OCI-LY3 (cell line): ENCODE results near the gene STK33.

Source experiments
- H2AFZ ChIP-seq: fragments of 200-600, 300-600 bp; shearing (Covaris generic); 2 replicates; pipeline ENCODE4 v1.6.0; 2014; ENCODE audit warnings: antibody characterized with exemption, low read depth, low read length
- H3K27ac ChIP-seq: fragments of 200-600, 300-600 bp; sonication (generic); 2 replicates; pipeline ENCODE4 v1.5.1; 2014; ENCODE audit warnings: mild to moderate bottlenecking, low read length, moderate library complexity, mixed read lengths
- H3K27me3 ChIP-seq: fragments of 200-600, 300-600 bp; sonication (generic); 2 replicates; pipeline ENCODE4 v1.6.1; 2014; ENCODE audit warnings: low read depth, low read length, mixed read lengths
- H3K36me3 ChIP-seq: fragments of 200-600, 300-600 bp; sonication (generic); replicated peaks from 2 replicates; pipeline ENCODE3; 2014; ENCODE audit warnings: low read depth, low read length, mixed read lengths
- H3K4me1 ChIP-seq: fragments of 300-600, 200-600 bp; sonication (generic); 2 replicates; pipeline ENCODE4 v1.6.1; 2014; ENCODE audit warnings: low read length, mixed read lengths
- H3K4me2 ChIP-seq: fragments of 200-600, 300-600 bp; sonication (generic); 2 replicates; pipeline ENCODE4 v1.6.1; 2014; ENCODE audit warnings: low read length, mixed read lengths
- H3K4me3 ChIP-seq: fragments of 300-600, 200-600 bp; sonication (generic); 2 replicates; pipeline ENCODE4 v1.5.1; 2014; ENCODE audit warnings: antibody characterized with exemption, mild to moderate bottlenecking, low read length, moderate library complexity
- H3K79me2 ChIP-seq: fragments of 300-600, 200-600 bp; shearing (Covaris generic); 2 replicates; pipeline ENCODE4 v1.6.1; 2014; ENCODE audit warnings: mild to moderate bottlenecking, low read length, mixed read lengths
- H3K9ac ChIP-seq: fragments of 300-600, 200-600 bp; shearing (Covaris generic); 2 replicates; pipeline ENCODE4 v1.6.0; 2014; ENCODE audit warnings: mild to moderate bottlenecking, low read length, moderate library complexity
- H3K9me3 ChIP-seq: fragments of 200-600, 300-600 bp; shearing (Covaris generic); 2 replicates; pipeline ENCODE4 v1.6.1; 2014; ENCODE audit warnings: low read length, mixed read lengths; ENCODE audit not compliant: insufficient read depth
- H4K20me1 ChIP-seq: fragments of 200-600, 300-600 bp; sonication (generic); 2 replicates; pipeline ENCODE4 v1.6.1; 2016; ENCODE audit warnings: low read length, mixed read lengths; ENCODE audit not compliant: insufficient read depth
- EZH2phosphoT487 ChIP-seq: fragments of 200-600 bp; shearing (Covaris generic); IDR thresholded peaks from 2 replicates; pipeline ENCODE4 v1.6.1; 2018; ENCODE audit warnings: antibody characterized with exemption, mixed run types, low read depth
- TF ChIP-seq, protein P1 (sequence below): fragments of 200-600, 300-600 bp; sonication (generic); IDR thresholded peaks from 2 replicates; pipeline ENCODE4 v1.5.1; 2014; ENCODE audit warnings: antibody characterized with exemption, low read length, low read depth

The STK33 gene

DNA sequence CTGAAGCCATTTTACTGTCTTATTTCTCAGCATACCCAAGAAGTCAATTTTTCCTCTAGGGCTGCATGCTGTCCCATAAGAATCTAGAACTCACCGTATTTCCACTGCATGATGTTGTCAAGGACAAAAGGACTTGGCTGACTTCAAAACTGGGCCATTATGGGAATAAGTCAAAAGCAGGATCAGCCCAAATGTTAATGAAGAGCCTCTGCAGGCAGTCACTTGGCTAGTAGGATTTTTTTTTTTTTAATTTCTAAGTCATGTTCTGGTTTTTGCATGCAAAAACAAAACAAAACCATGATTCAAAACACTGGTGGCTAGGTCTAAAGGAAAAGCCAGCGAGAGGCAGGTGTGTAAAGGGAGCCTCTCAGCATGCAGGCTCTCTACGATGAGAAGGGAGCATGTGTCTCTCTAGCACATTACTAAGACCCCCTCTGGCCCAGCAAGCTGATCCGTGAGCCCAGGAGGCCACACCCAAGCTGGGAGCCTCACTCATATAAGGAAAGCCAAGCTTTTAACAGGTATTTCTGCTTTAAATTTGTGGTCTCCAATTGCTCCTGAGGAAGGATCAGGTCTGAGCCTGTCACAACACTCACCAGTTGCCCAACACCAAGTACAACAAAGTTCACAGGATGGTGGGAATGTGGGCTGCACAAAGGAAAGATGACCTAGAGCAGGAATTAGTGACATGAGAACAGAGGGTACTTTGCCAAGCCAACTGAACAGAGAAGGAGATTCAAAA, 21.4 kb upstream of the STK33 start:
- H3K4me2 ChIP-seq, result no peak overlapping the region
- H3K4me3 ChIP-seq, result no peak overlapping the region
- H2AFZ ChIP-seq, result no peak overlapping the region
- no peaks in the 10 kb centered on the region for H3K9me3 ChIP-seq
- H3K27ac ChIP-seq, result no peak overlapping the region
- H4K20me1 ChIP-seq, result no peaks in the 10 kb centered on the region
- H3K36me3 ChIP-seq, result no peaks in the 10 kb centered on the region
- no peaks in the 10 kb centered on the region for H3K79me2 ChIP-seq
- no peak for TF ChIP-seq EZH2phosphoT487
- no peaks in the 10 kb centered on the region for H3K27me3 ChIP-seq
- H3K4me1 ChIP-seq, result no peaks in the 10 kb centered on the region
- H3K9ac ChIP-seq, result no peak overlapping the region

DNA sequence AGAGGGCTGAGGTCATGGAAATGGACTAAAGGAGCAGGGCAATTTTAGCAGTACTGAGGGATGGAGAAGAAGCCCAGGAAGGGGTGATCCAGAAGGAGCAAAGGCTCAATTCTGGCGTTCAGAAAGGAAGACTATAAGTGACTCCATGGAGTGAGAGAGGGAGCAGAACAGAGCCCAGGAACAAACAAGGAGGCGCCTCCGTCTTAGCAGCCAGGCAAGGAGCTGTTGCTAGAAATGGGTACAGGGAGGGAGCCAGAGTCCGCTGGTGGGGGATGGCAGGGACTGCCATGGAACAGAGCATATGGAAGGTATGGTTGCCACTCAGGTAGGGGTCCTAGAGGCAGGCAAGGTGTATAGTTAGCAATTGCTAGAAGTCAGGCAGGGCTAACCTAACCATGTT, 20.5 kb upstream of the STK33 start:
- H3K4me3 ChIP-seq, result no peak overlapping the region
- TF ChIP-seq, protein P1, sequence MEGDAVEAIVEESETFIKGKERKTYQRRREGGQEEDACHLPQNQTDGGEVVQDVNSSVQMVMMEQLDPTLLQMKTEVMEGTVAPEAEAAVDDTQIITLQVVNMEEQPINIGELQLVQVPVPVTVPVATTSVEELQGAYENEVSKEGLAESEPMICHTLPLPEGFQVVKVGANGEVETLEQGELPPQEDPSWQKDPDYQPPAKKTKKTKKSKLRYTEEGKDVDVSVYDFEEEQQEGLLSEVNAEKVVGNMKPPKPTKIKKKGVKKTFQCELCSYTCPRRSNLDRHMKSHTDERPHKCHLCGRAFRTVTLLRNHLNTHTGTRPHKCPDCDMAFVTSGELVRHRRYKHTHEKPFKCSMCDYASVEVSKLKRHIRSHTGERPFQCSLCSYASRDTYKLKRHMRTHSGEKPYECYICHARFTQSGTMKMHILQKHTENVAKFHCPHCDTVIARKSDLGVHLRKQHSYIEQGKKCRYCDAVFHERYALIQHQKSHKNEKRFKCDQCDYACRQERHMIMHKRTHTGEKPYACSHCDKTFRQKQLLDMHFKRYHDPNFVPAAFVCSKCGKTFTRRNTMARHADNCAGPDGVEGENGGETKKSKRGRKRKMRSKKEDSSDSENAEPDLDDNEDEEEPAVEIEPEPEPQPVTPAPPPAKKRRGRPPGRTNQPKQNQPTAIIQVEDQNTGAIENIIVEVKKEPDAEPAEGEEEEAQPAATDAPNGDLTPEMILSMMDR, result no peak
- H3K9me3 ChIP-seq, result no peaks in the 10 kb centered on the region
- H2AFZ ChIP-seq, result no peak overlapping the region
- no peak overlapping the region for H3K4me2 ChIP-seq
- H3K36me3 ChIP-seq, result no peaks in the 10 kb centered on the region
- no peak overlapping the region for H3K27ac ChIP-seq
- no peaks in the 10 kb centered on the region for H3K27me3 ChIP-seq
- H4K20me1 ChIP-seq, result no peaks in the 10 kb centered on the region
- no peaks in the 10 kb centered on the region for H3K79me2 ChIP-seq
- no peaks in the 10 kb centered on the region for H3K4me1 ChIP-seq
- H3K9ac ChIP-seq, result no peak overlapping the region

DNA sequence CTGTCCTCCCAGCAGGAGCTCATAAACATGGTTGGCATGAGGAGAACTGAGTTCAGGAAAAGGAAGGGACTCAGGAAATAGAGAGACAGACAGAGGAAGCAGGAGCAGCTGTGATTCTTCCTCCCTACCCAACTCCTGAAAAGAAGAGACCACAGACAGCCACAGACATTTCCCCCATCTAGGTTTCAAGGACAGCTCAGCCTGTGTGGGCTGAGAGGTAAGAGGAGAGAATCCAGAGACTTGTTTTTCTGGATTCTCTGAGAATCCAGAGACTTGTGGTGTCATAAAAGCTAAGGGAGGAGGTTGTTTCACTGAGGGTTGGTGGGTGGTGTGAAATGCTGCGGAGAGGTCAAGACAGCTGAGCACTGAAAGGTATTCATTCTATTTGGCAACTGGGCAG, 19.0 kb upstream of the STK33 start:
- no peaks in the 10 kb centered on the region for H3K27me3 ChIP-seq
- H3K4me3 ChIP-seq, result no peak overlapping the region
- H3K79me2 ChIP-seq, result no peaks in the 10 kb centered on the region
- no peak overlapping the region for H2AFZ ChIP-seq
- H3K36me3 ChIP-seq, result no peaks in the 10 kb centered on the region
- H3K4me1 ChIP-seq, result no peaks in the 10 kb centered on the region
- H4K20me1 ChIP-seq, result no peaks in the 10 kb centered on the region
- no peak overlapping the region for H3K27ac ChIP-seq
- TF ChIP-seq EZH2phosphoT487, result no peak
- TF ChIP-seq, protein P1, result no peak
- no peak overlapping the region for H3K4me2 ChIP-seq
- no peak overlapping the region for H3K9ac ChIP-seq
- no peaks in the 10 kb centered on the region for H3K9me3 ChIP-seq

DNA sequence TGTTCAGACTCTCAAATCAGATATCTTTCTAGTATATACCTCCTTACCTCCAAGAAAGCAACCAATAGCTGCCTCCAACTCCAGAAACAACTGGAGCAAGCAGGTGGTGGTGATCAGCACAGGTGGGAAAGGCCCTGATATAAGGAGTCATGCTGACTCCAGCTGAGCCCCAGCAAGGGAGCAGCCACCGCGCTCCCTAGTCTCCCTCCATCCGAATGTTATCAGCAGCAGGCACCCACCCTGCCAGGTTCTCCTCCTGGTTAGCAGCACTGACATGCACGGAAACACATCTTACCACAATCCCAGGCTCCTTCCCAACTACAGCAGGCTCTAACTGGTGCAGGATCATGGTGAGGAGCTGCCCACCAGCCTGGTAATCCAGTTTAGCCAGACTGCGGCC, 18.5 kb upstream of the STK33 start:
- Histone ChIP-seq H3K79me2 (no peaks in the 10 kb centered on the region), H3K4me2 (no peak overlapping the region), H3K27me3 (no peaks in the 10 kb centered on the region), H3K9ac (no peak overlapping the region), H2AFZ (no peak overlapping the region), H3K9me3 (no peaks in the 10 kb centered on the region), H3K4me1 (no peaks in the 10 kb centered on the region), H3K4me3 (no peak overlapping the region), H3K36me3 (no peaks in the 10 kb centered on the region), H3K27ac (no peak overlapping the region), H4K20me1 (no peaks in the 10 kb centered on the region)
- TF ChIP-seq EZH2phosphoT487, result no peak
- TF ChIP-seq, protein P1, result no peak
